SHP77 treated with DMSO at 0.1 percent for 48 hours (cell line): ENCODE data around the gene SLC39A1.
"Not testable (repeated sequence)": the region's sequence is repeated elsewhere in the genome, so short reads cannot be mapped to it uniquely, and the experiment has no call there.

Experiments
- DNase-seq: peaks from one replicate; lab custom pipeline; 2025; lab: John Stamatoyannopoulos, UW

SLC39A1 gene, protein sequence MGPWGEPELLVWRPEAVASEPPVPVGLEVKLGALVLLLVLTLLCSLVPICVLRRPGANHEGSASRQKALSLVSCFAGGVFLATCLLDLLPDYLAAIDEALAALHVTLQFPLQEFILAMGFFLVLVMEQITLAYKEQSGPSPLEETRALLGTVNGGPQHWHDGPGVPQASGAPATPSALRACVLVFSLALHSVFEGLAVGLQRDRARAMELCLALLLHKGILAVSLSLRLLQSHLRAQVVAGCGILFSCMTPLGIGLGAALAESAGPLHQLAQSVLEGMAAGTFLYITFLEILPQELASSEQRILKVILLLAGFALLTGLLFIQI

DNA sequence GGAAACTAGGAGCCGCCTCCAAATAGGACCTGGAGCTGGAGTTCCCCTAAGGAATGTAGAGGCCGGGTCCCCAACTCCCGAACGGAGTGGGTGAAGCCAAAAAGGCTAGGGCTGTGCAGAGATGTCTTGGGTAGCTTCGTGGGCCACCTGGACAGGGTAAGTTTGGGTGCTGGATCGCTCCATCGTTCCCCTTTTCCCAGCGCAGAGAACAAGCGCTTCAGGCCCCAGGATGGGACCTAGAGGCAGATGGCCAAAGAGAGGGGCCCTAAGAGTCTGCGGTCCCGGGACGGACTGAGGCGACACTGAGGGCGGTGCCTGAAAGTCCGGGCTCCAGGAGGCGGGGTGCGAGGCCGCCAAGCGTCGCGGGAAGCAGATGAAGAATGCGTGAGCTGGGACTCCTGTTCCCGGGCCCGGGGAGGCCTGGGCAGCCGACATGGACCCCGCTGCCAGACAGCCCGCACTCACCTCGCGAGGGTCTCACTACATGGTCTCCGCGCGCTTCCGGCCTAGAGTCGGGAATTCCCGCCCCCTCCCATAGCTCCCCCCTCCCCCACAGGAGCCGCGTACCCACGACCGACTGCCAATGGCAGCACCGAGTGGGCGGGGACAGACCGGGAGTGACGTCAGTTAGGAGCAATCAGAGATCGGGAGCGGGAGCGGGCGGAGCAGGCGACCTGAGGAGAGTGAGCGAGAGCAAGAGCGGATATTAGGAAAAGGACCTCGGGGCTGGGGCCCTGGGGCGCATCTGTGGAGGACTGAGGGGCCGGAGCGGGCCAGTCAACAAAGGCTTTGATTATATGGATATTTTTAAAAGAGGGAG, at the start of gene SLC39A1:
Gene SLC39A1, minus strand, starts transcription at position 508 of the 820 bp plus-strand sequence. CDS start 822 bp downstream, outside the sequence.
- DNase-seq = peak; percentile 99

DNA sequence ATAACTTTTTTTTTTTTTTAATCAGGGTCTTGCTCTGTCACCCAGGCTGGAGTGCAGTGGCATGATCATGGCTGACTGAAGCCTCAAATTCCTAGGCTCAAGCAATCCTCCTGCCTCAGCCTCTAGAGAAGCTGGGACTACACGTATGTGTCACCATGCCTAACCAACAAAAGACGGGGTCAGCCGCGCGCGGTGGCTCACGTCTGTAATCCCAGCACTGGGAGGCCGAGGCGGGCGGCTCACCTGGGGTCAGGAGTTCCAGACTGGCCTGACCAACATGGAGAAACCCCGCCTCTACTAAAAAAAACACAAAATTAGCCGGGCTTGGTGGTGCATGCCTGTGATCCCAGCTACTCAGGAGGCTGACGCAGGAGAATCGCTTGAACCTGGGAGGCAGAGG, 49.2 kb upstream of the SLC39A1 start:
- not testable (repeated sequence) for DNase-seq

DNA sequence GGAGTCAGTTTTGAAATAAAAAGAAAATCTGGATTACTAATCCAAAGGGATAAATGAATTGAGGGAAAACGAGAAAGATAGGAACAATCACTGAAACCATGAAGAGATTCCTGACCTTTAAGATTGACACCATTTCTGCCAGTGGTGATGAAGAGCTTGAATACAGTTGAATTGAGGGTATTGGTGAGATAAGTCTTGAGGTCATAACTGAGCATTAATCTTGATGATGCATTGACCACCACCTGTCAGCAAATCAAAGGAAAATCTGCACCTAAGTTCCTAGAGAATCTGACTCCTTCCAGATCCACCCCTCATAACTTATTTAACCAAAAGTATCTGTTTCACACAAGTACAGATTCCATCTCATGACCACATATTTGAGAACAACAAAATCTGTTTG, 48.8 kb upstream of the SLC39A1 start:
- DNase-seq = no peak

DNA sequence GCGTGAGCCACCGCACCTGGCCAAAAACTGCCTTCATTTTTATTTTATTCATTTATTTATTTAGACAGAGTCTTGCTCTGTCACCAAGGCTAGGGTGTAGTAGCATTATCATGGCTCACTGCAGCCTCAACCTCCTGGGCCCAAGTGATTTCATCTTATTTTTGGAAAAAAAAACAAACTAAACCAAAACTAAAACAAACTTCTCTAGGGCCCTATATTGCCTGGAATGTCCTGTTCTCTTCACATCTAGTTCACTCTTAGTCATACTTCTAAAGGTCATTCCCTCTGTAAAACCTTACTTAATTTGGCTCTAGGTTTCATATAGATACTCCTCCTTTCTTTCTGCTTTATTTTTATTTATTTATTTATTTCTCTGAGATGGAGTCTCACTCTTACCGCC, 42.8 kb upstream of the SLC39A1 start:
- no peak for DNase-seq

DNA sequence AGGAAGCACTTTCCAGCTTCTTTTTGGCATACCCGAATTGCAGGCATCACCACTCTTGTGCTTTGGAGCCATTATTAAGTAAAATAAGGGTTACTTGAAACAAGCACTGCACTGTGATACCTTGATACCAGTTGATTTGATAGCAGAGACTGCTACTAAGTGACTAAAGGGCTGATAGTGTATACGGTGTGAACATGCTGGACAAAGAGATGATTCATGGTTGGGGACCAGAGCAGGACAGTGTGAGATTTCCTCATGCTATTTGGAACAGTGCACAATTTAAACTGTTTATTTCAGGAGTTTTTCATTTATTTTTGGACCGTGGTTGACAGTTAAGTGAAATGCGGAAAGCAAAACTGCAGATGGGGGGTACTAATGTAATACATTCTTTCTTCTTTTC, 37.1 kb upstream of the SLC39A1 start:
- DNase-seq = no peak

DNA sequence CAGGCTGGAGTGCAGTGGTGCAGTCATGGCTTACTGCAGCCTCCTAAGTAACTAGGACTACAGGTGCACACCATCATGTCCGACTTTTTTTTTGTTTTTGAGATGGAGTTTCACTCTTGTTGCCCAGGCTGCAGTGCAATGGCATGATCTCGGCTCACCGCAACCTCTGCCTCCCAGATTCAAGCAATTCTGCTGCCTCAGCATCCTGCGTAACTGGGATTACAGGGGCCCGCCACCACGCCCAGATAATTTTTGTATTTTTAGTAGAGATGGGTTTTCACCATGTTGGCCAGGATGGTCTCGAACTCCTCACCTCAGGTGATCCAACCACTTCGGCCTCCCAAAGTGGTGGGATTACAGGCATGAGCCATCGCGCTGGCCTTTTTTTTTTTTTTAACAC, 33.5 kb upstream of the SLC39A1 start:
- DNase-seq = not testable (repeated sequence)

DNA sequence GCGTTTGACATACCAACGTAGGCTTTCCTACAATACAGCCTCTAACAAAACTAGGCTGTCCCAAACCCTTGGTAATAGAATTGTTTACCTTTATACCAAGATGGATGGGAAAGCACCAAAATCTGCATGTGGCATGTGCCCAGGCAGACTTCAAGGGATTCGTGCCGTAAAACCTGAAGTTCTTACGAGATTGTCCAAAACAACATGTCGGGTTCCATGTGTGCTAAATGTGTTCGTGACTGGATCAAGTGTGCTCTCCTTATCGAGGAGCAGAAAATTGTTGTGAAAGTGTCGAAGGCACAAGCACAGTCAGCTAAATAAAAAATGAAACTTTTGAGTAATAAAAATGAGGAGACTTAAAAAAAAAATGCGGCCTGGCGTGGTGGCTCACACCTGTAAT, 32.3 kb upstream of the SLC39A1 start:
- no peak for DNase-seq

DNA sequence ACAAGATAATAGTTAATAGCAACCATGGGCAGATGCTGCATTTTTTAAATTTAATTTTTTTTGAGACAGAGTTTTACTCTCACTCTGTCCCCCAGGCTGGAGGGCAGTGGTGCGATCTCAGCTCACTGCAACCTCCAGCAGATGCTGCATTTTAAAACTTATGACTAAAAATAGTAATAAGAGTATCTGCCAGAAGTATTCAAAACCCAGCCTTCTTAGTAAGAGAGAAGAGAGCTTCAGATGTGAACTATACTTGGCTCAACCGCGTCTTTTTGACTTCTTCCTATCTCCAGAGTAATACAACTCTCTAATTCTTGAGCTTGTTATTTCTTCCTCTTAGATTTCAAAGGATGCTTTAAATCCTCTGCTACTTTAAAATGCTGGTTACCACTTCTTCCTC, 31.9 kb upstream of the SLC39A1 start:
- DNase-seq = no peak

DNA sequence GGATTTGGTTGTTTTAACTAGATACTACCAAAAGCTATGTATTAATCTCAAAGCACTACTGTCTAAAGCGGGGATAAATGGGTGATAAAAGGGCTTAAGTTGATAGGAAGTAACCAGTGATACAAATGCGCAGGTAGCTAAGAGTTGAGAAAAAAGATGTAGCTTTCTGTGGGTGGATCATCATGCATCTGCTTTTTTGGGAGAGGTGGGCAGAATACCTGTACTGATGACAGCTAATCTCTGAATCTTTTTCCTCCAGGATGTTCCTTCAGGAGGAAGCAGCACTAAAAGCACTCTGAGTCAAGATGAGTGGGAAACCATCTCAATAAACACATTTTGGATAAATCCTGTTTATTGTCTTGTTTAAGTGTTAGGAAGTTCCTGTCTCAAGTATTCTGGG, 28.5 kb upstream of the SLC39A1 start:
- DNase-seq = no peak

DNA sequence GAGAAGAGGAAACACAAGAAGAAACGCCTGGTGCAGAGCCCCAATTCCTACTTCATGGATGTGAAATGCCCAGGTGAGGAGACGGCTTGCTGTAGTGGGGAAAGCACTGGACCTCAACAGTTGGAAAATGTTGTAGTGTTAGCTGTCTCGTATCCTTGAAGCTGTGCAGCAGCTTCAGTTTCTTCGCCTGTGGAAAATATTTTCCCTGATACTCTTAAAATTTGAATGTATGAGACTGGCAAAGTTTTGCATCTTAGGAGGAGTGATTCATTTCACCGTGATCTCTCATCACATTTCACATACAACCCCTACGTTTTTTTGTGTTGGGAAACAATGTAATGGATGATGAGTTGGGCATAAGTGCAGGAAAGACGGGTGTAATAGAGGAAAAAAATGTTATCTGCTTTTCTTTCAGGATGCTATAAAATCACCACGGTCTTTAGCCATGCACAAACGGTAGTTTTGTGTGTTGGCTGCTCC, 27.9 kb upstream of the SLC39A1 start:
- no peak for DNase-seq

DNA sequence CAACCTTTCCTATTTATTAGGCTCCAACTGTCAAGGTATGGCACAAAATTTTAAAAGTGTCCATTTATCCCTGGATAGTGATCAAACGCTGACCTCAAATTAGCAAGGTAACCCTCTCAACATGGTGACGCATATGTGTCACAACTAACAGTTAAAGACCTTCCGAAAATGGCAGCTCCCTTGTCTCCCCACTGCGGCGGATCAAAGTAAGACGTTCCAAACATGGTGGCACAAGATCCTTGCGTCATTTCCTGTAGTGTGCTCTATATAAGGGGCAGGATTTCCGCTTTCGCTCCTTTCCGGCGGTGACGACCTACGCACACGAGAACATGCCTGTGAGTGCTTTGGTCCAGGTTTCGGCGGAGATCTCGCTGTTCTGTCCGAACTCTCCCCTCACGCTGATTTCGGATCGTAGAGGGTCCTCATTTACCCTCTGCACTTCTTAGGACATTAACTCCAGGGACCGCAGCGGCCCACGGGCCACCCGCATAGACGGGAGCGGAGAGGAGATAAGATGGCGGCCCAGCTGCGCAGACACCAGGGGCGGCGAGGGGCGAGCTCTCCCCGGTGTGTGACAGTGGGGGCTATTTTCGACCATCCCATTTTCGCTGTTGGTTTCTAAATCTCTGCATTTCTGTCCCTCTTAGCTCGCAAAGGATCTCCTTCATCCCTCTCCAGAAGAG, 27.3 kb upstream of the SLC39A1 start, which contains the start of gene RPS27:
Gene RPS27, plus strand, starts transcription at position 295 of the 683 bp plus-strand sequence. Its CDS starts 35 bp downstream, at position 330.
- peak; percentile 99 for DNase-seq

DNA sequence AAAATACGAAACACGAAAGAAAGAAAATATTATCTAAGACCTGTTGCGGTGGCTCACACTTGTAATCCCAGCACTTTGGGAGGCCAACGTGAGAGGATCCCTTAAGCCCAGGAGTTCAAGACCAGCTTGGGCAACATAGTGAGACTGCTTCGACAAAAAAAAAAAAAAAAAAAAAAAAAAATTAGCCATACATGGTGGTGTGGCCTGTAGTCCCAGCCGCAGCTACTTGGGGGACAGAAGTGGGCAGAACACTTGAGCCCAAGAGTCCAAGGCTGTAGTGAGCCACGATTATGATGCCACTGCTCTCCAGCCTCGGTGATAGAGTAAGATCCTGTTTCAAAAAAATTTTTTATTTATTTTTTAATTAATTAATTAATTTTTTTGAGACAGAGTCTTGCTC, 24.3 kb upstream of the SLC39A1 start:
- no peak for DNase-seq

DNA sequence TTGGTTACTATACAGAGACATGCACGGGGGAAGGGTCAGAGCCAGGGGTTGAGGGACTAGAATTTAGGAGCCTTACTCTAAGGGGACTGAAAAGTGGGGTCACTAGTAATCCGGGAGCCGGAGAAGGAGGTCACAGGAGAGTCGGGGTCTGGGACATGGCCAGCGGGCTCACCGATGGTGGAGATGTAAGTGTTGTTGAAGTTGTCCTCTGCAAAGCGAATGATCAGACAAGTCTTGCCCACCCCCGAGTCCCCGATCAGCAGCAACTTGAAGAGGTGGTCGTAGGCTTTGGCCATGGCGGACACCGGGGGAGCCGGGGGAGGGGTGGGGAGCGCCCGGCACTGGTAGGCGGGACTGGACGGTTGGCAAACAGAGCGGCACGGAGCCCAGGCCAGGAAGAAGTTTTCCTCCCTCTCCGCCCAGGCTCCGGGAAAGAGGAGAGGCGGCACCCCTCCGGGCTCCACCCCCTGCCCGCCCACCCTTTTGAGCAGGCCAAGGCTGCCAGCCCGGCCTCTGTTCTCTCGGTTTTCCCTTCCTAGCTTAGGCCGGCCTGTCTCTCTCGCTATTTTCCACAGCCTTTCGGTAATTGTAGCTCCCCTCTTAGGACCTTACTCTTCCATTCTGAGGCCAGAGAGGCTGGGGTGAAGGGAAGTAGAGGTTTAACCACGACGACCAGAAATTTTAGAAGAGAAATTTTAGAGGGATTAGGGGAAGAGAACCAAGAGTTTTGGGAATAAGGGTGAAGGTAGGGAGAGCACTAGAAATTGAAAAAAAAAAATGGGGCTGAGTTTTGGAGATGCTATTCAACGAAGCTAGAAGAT, 22.8 kb upstream of the SLC39A1 start, which contains the start of gene RAB13:
Gene RAB13, minus strand, starts transcription at position 399 of the 821 bp plus-strand sequence. Its CDS starts 103 bp downstream, at position 296.
- DNase-seq = peak; percentile 92

DNA sequence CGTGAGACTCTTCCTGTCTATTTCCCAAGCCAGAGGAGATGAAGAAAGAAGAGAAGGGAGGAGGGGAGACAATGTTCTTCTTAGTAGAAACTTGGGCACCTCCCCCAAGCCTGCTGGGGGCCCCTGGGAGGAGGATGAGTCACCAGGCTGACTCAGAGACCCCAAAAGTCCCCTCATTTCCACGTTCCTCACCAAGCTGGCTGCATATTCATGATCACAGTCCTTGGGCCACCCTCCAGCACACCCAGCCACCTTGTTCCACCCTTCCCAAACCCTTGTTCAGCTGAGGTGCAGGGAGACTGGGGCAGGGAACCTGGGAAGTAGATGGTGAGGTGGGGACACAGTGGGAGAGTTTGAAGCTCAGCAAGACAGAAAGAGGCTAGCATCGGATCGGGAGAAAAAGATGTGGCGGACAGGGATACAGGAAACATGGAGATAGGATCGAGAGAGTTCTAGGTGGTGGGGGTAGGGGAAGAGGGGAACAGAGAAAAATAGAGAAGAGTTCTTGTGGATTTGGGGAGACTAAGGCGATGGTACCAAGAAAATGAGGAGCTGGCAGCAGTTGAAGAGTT, 22.1 kb upstream of the SLC39A1 start:
- DNase-seq = no peak

DNA sequence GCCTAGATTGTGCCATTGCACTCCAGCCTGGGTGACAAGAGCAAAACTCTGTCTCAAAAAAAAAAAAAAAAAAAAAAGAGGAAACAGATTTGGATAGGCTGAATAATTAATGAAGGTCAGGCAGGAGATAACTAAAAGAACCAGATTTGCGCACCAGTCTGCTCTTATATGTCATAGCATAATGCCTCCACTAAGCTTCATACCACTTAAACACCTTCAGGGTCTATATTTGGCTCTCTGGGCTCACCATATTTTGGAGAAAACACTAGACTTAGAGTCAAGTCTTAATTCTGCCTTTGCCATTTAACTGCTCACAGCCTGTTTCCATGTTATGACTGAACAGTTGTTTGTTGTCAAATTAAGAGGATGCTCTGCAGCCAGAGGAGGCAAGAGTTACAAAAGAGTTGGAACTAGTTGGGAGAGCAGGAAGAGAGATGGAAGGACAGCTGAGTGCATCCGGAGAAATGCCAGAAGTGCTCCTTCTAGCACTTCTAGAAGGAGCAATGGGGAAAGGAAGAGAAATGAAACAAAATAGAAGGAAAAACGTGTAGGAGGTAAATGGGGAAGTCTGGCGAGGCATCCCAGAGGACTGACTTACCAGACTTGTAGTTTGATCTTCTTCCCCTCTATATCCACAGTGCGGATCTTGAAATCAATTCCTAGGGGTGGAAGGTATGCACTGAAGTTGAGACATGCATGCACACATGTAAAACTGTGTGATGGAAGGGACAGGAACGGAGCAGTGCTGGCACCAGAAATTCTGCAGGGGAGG, 21.0 kb upstream of the SLC39A1 start:
- DNase-seq = no peak

DNA sequence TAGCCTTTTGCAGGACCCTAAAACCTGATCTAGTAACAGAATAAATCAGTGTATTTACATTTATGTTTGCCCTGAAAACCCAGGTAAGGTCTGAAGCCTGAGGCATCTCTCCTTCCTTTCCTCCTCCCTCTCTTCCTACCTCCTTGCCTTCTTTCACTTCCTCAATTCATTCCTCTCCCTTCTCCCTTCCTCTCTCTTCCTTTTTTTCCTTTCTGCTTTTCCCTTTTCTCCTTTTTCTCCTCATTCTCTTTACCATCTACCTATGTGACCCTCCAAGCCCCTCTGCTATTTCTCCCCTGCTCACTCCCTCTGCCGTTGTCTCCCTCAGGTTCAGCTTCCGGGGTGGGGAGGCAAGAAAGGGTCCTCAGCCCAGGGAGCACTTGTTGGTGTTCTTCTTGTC, 18.4 kb upstream of the SLC39A1 start:
- DNase-seq = not testable (repeated sequence)

DNA sequence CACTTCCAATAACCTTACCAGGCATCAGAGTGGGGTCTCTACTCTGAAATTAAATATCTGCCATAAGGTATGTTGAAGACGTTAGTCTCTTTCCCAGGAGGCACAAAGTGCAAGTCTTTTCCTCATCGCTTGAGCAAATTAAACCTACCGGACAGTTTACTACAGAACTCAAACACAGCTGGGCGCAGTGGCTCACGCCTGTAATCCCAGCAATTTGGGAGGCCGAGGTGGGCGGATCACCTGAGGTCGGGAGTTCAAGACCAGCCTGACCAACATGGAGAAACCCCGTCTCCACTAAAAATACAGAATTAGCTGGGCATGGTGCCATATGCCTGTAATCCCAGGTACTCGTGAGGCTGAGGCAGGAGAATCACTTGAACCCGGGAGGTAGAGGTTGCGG, 15.8 kb upstream of the SLC39A1 start:
- DNase-seq = not testable (repeated sequence)

DNA sequence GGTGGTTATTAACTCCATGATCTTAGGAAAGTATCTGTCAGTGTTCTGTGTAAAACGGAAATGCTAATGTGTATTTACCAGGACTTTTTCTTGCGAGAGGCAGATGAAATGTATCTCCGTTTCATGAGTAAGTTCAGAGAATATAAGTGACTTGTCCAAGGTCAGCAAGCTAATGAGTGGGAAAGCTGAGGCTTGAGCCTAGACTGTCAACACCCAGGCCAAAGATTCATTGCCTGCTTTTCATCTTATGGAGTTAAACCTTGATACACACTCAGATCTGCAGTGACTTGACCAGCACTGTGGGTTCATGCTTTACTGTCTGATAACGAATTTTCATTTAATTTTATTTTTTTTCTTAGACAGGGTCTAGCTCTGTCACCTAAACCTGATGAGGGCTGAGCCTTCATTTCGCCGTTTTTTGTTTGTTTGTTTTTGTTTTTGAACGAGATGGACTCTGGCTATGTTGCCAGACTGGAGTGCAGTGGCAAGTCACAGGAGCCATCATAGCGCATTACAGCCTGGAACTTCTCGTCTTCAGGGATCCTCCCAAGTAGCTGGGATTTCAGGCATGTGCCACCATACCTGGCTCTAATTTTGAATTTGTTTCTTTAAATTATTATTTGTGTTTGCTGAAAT, 15.1 kb upstream of the SLC39A1 start:
- peak; percentile 62 for DNase-seq
